ENCODE results near the gene ARSG.
A peak's percentile ranks its signal among the peaks of the same experiment; 100 is the strongest.

Gene ARSG

DNA sequence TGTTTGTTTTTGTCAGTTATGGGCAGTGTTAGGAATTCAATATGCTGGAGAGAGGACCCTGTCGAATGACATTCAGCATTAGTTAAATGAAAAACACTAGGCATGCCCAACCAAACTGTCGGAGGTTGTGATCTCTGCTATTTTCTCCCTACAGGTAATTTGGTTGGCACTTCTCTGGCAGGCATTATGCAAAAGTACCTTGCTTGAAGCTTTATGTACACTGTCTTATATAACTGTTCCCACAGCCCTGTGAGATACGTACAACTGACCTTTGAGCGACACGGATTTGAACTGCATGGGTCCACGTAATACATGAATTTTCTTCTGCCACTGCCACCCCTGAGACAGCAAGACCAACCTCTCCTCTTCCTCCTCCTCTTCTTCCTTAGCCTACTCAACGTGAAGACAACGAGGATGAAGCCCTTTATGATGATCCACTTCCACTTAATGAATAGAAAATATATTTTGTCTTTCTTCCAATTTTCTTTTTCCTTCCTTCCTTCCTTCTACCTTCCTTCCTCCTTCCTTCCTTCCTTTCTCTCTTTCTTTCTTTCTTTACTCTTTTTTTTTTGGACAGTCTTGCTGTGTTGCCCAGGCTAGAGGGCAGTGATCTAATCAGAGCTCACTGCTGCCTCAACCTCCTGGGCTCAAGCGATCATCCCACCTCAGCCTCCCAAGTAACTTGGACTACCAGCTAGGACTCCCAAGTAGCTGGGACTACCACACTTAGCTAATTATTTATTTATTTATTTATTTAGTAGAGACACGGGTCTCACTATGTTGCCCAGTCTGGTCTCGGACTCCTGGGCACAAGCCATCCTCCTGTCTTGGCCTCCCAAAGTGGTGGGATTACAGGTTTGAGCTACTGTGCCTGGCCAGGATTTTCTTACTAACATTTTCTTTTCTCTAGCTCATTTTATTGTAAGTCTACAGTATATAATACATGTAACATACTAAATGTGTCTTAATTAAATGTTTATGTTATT, 88.7 kb downstream of the ARSG start:
- FAIRE-seq: no peak

DNA sequence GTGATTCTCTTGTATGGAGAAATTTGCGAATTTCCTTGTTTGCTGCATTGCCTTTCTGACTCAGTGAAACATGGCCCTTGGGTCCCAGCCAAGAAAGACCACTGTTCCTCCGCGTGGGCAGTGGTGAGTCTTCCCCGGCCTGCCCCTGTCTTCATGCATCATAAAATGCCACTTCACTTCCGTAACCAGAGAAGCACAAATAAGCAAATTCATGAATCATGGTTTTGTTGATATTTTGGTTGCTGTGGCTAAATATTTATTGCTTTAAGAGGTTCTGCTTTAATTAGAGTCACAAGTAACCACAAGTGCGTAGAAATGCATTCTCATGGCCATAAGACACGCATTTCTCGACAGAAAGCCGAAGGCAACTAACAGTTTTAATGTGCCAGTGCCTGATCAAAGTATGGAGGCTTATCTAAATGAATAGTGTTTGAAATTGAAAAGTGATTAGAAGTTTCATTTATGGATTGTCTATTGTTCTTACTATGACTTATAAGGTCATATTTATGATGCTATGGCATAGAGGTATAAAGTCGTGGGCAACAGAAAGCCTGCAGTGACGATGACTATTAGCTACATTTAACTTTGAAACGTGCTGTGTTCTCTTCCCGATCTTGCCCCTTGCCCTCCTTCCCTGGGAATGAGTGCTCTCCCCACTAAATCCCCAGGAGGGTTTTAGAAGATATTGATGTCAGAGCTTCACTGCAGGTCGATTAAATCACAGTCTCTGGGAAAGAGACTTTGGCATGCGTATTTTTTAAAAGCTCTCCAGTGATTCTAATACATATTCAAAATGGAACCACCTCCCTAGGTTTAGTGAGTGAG, 90.0 kb downstream of the ARSG start:
- no peak for FAIRE-seq

DNA sequence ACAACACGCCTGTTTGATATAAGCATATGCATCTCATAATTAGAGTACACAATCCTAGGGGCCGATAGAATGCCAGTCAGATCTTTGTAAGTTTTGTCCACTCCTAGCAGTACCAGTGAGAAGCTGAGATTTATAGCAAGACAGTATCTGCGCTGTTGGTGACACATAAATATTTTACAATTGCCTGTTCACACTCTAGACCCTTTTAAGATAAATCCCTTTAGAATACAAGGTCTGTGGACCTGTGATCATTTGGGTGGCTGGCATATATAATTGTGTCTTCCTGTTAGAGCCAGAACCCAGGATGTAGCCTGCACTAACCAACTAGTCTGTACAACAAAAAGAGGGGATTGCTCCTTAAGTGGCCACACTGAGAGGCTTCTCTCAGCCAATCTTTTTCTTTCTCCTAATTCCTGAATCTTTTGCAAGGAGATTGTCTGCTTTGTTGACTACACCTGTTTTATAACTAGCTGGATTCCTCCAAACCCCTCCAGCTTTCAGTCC, 91.3 kb downstream of the ARSG start:
- no peak for FAIRE-seq

DNA sequence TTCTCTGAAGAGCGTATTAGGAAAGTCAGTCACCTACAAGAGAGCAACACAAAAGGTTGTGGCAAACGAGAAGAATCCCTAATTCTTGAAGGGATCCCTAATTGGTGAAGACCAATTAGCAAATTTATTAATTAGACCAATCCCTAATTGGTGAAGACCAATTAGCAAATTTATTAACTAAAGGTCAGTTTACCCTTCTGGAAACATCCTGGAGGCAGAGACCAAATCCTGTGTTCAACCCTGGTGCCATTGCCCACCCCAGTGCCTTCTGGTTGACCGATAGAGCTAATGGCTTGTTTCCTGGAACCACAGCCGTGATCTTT, 91.8 kb downstream of the ARSG start:
- no peak for FAIRE-seq

DNA sequence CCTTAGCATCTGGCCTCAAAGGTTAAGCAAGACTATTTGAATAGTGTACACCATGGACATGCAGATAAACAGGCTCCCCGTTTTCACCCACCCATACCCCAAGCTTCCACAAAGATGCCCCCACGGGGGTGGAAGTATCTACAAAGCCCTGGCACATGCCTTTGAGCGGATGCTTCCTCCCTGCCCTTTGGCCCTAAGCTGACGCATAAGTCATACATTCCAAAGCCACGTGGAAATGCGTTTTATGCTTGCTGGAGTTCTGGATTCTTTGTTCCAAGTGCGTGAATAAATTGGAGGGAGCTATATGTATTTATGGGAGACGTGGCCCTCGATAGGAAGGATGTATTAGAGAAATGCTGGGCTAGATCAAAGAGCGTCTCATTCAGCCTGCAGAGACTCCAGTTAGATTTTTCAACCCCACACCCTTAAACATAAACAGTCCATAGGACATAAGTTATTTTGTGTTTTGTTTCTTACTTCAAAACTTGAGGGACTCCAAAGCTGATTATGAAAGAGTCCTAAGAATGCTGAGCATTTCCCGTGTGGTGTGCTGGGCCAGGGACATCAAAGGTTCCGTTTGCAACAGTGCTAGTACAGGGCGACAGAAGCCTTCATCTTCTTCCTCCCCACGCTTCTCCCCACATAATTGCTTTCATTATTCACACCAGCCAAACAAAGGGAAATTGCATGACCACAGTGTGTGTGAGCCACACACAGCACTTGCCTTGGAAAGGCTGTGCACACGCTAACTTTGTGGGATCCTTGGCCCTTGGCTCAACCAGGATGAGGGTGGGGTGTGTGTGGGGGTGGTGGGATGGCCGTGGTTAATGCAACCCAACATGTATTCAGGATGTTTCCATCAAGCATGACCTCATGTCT, 92.4 kb downstream of the ARSG start:
- no peak for FAIRE-seq

DNA sequence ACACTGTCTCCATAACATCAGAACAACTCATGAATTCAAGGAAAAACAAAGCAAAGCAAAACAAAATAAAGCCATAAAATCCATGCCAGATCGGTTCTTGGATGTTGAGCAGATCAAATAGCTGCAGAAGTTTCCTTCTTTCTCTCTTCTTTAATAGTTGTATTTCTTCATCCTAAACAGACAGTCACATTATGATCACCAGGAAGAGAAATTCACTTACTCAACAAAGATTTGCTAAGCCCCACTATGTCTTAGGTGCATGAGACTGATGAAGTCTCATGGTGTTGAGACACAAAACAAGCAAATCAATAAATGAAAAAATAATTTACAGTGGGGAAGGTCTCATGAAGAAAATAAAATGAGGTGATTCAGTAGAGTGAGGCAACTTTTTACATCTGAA, 93.2 kb downstream of the ARSG start:
- no peak for FAIRE-seq

DNA sequence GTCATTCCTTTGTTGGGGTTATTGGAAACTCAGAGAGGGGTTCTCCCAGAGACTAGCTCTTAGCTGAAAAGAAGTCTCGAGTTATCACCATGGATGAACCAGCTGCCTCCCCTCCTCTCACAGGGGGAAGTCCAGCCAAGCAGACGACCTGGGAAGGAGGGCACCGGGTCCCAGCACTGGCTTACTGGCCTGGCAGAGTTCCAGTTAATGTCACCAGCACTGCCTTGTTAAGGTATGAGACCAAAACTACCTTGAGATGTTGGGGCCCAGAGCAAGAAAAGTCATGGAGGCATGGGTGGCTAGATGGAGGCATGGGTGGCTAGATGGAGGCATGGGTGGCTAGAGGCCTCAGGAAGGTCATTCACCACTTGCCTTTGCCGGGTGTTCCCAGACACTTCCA, 93.6 kb downstream of the ARSG start:
- no peak for FAIRE-seq

DNA sequence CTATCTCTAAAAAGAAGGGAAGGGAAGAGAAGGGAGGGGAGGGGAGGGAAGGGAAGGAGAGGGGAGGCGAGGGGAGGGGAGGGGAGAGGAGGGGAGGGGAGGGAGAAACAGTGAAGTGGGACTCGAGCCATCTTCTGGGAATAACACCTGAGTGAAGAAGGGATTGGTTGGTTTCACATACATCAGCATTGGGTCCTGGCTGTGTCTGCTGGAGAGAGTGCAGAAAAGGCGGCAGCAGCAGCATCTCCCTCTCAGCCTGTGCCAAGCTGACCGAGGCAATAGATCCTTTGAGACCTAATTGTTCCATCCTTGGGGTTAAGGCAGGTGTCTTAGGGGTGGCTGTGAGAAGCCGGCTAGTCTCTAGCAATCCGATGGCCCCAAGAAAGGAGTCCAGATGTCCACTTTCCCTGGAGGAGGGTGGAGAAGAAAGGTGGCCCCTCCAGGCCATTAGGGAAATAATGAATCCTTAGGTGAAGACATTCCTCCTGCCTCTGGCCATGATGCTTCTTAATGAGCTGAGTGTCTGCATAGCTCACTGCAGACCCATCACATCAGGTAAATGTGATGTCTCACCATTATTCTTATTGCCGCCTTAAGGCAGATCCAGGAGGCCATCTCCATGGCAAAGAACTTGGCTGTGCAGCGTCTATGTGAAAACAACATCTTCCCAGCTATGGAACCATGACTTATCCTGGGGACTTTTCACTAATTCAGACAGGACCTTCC, 94.4 kb downstream of the ARSG start:
- no peak for FAIRE-seq

DNA sequence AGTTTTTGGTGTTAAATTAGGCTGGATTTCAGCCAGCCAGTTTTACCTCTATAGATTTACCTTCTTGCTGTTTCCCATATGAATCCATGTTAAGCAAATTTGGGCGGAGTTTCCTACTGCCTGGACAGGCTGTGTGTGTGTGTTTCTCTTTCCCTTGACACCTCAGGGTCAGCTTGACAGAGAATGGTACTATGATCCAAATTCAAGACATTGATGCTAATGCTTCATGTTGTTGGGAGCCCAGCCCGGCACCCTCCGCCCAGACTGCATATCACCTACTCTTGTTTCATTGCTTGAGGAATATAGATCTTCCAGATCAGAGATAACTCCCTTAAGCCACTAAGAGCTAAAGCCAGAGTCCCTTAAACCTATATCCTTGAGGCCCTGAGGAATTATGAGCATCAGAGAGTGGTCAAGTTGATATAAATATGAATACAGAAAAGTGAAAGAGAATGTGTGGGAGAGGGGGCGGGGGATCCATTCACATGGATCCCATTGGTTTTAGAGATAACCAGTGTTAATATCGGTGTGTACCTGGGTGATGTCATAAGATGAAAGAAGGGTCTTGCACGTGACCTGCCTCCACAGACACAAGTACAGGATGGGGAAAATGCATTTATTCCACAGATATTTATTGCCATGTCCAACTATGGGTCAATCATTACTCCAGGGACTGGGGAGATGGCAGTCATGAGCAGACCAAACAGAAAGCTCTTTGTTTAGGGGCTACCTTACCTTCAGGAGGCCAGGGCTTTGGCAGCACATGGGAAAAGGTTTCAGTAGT, 96.3 kb downstream of the ARSG start:
- FAIRE-seq: no peak

DNA sequence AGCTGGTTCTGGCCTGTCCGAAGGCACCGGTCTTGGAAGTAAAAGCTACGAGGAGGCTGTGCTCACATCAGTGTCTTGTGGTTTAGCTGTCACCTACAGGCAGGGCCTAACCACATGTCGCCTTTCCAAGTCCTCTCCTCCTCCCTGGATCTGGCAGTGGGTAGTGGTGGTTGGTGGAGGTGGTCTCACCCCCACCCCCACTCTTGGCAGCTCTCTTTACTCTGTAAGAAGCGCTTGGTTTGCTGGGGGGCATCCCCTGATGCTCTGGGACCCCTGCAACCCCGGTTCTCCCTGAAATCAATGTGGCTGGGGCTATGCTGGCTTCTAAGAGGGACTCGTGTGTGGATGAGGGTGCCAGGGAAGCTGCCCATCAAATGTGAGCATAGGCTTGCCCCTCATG, 97.7 kb downstream of the ARSG start:
- FAIRE-seq: no peak

DNA sequence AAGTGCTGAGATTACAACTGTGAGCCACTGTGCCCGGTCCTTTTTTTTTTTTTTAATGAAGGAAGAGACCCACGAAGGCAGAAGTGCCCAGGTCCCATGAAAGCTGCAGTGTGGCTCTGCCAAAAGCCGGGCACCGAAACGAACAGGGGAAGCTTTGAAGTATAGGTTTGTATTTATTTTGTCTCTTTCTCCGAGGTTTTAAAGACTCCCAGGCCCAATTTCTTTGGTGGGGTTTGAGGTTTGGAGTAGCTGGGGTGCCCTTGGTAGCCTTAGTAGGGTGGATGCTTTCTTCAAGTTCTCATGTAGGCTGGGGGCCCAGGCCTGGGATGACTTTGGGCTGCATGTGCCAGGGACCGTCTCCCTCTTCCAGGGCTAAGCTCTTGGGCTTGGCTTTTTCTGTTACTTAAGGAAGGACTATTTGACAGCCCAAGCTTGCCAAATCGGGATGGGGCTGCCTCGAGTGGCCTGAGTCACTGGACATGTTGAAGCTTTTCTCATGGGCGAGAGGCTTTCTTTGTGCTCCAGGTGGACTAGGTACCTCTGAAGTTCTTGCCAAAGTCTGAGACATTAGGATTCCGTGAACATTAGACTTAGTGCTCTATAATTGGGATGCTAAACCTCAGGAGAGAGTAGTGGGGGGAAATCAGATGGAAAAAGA, 99.7 kb downstream of the ARSG start:
- no peak for FAIRE-seq

DNA sequence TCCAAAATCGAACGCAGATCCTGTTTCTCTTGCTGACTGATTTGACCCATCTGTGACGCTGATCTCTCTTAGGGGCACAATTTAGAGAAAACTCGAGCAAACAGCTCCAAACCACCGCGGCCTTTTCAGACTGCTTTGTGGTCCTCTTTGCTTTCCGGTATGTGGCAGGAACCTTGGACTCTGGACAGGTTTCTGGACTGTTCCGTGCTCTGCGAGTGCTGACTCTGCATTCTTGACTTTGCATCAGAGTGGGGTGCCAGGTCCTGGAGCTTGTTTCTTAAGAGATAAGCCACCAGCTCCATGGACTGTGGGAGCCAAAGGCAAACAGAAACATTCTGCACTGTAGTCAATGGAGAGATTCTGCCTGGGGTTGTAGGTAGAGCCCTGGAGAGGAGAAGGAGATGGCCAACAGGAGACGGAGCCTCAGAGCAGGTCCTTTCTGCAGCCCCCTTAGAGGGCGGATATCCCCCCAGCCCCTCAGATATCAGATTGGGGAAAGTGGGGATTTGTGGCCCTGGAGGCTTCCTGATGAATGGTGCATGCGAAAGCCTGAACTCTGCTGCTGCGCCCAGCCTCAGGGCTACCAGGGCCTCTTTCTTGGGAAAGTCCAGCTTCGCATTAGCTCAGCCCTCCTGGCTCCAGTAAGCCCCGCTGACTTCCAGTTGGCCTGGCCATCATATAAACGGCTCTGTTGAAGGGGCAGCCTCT, 100.4 kb downstream of the ARSG start:
- no peak for FAIRE-seq

DNA sequence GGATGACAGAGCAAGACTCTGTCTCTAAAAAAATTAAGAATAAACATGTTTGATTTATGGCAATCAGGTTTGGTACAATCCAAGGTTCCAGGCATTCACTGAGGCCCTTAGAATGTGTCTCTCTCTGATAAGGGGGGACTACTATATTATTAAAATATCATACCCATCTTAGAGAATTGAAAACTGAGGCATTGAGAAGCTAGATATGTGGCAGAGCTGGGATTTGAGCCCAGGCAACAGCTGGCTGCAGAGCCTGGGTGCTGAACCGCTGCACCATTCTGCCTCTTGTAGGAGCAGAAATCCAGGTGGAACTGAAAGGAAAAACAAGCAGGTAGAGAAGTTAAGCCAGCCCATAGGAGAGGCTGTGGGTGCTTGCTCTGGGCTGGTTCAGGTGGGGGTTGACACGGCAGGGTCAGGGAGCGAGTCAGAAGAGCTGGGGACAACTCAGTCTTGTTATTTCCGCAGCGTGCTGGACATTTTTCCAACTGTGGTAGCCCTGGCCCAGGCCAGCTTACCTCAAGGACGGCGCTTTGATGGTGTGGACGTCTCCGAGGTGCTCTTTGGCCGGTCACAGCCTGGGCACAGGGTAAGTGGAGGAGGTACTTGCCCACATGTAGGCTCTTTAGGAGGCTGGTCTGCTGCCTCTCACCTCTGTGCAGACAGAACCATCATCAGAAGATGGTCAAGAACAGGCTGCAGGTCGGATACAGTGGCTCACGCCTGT, 103.5 kb downstream of the ARSG start:
- FAIRE-seq: no peak

DNA sequence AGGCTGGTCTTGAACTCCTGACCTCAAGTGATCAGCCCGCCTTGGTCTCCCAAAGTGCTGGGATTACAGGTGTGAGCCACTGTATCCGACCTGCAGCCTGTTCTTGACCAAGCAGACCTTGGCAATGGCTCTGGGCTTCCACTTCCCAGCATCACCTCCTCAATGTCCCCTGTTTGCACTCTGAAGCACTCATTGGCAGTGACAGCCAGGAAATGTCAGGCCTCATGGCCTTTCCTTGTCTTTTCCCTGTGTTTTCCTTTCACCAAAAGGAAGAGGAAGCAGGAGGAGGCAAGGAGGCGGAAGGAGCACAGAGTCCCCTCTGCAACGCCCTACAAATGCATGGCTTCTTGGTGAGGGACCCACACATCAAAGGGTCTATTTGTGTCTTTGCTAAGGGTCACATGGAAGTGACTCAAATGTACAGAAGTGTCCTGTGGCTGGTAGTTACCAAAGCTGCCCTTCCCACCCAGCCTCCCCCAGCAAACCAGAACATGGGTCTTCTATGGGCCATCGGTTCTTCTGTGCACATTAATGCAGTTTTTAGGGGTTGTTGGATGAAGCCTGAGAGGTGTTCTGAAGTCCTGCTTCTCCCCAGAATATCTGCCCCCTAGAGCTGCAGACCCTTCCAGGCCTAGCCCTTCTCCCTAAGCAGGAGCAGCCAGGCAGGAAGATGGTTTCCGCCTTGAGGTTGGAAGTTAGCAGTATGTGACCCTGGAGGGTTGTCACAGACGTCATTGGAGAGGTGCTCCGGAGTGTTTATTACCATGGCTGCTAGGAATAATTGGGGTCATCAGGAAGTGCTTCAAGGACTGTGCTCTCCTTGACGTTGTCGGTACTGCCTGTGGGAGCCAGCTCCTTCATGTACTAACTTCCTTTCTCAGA, 105.2 kb downstream of the ARSG start:
- FAIRE-seq: no peak

DNA sequence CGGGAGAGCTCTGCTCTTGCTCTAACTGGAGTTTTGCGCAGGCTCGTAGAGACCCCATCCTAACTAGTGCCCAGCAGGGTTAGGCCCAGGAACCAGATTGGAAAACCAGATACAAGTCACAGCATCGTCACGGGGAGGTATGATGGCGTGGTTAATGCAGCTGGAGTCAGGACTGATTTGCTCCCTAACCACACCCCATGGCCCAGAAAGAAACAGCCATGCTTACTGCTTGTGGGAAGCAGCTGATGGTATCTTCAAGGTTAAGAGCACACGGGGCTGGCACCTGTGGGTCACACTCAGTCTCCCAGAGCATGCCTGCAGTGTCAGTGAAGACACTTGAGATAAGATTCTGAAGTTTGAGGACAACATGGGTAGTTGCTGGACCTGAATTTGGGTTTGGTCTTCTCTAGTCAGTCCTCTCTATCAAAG, 105.8 kb downstream of the ARSG start:
- FAIRE-seq: no peak

DNA sequence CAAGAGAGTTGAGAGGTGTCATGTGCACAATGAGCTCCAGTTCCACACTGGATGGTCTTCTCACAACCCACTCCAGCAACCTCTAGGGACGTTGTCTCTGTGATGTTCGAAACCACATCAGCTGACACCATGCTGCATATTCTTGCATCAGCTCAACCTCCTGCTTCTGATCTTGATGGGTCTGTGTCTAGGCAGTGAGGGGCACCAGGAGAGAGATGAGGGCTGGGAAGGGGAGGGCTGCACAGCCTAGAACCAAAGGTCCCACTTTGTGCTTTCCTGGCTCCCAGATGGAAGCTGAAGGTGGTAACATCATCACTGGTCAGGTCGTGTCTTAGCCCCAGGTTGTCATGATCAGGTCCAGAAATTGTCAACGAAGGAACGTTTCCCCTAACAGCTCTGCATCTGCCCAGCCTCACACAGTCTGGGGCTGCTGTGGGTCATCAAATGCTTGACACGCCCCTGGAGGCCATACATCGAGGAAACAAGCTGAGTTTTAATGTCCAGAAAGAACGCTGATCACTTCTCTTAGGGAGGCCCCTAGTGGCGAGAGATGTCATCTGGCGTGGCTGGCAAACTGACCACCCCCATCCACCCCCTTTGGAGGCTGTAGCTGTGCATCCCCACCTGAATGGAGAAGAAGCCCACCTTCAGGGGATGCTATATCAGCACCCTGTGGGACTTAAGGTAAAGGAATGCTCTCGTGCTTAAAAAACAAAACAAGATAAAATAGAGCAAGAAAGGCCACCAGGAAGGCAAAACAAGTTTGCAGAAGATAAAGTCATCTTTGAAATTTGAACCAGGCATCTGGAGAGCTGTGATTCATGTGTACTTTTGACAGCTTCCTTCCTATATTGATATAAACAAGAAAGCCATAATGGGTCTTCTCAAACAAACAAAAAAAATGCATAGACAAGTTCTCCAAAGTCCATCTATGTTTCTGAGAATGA, 107.7 kb downstream of the ARSG start:
- FAIRE-seq: peak; percentile 50
